ENCODE data around the gene FARP1.

The FARP1 gene

DNA sequence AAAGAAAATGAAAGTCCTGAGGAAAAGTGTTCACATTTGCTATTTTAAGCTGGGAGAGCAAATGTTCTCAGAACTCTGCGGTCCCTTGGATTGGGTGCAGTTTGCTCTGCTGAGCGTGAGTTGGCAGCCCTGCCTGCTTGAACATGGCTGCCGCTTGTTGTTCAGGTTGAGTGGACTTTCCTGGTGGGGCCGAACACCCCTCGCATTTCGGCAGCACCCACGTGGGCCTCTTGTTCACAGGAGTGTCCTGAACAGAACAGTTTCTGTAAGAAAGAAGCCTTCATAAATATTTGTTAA, 45.0 kb downstream of the FARP1 start:
- Histone ChIP-seq H3K4me3 (IDR thresholded peaks at IDR 0.05; ENCODE audit: insufficient read depth, low read depth, low read length) (no peak overlapping the region), H3K27me3 (ENCODE audit: insufficient read depth, low read depth) (no peaks in the 10 kb centered on the region), H4K20me1 (ENCODE audit: insufficient read depth) (no peaks in the 10 kb centered on the region), H3K36me3 (ENCODE audit: insufficient read depth) (no peaks in the 10 kb centered on the region), H3K4me2 (no peak overlapping the region), H3K4me1 (ENCODE audit: low read depth, poor library complexity, severe bottlenecking) (peaks cover 7% of the 10 kb centered on the region), H3K9ac (no peak overlapping the region), H3K79me2 (ENCODE audit: insufficient read depth, low read depth) (no peaks in the 10 kb centered on the region), H3K27ac (no peak overlapping the region), H2AFZ (ENCODE audit: low read depth) (no peak overlapping the region)
- TF ChIP-seq, protein P1, sequence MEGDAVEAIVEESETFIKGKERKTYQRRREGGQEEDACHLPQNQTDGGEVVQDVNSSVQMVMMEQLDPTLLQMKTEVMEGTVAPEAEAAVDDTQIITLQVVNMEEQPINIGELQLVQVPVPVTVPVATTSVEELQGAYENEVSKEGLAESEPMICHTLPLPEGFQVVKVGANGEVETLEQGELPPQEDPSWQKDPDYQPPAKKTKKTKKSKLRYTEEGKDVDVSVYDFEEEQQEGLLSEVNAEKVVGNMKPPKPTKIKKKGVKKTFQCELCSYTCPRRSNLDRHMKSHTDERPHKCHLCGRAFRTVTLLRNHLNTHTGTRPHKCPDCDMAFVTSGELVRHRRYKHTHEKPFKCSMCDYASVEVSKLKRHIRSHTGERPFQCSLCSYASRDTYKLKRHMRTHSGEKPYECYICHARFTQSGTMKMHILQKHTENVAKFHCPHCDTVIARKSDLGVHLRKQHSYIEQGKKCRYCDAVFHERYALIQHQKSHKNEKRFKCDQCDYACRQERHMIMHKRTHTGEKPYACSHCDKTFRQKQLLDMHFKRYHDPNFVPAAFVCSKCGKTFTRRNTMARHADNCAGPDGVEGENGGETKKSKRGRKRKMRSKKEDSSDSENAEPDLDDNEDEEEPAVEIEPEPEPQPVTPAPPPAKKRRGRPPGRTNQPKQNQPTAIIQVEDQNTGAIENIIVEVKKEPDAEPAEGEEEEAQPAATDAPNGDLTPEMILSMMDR (conservative IDR thresholded peaks at IDR 0.05; ENCODE audit: low read depth, low read length) = no peak

DNA sequence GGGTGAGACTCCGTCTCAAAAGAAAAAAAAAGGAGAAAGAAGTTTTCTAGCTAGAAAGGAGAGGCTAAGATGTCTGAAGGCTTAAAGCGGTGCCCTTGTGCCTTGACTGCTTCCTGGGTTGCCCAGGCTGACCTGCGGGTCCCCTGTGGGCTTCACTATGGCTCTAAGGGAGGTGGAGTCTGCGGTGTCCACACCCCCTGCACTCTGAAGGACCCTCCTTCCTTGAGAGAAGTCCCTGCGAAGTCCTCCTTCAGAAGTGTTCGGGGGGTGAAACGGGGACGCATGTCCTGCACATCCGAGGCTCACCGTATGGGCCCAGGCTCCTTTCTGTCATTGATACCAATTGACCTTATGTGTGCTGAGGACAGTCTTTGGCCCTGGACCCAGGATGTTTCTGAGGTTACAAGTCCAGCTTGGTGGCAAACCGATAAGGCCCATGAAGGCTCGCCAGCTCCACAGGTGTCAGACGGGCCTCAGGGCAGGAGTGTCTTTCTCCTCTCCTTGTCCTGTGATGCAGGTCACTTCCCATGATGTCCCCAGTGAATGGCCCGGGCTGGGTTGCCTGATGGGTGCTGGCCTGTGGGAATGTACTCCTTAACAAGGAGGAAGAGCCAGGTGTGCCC, 45.8 kb downstream of the FARP1 start:
- H3K4me3 ChIP-seq (IDR thresholded peaks at IDR 0.05; ENCODE audit: insufficient read depth, low read depth, low read length) = no peak overlapping the region
- no peaks in the 10 kb centered on the region for H3K36me3 ChIP-seq (ENCODE audit: insufficient read depth)
- no peaks in the 10 kb centered on the region for H3K79me2 ChIP-seq (ENCODE audit: insufficient read depth, low read depth)
- no peaks in the 10 kb centered on the region for H4K20me1 ChIP-seq (ENCODE audit: insufficient read depth)
- TF ChIP-seq, protein P1 (conservative IDR thresholded peaks at IDR 0.05; ENCODE audit: low read depth, low read length) = no peak
- no peak overlapping the region for H3K27ac ChIP-seq
- H3K4me1 ChIP-seq (ENCODE audit: low read depth, poor library complexity, severe bottlenecking) = peaks cover 7% of the 10 kb centered on the region
- no peak overlapping the region for H3K9ac ChIP-seq
- H3K27me3 ChIP-seq (ENCODE audit: insufficient read depth, low read depth) = no peaks in the 10 kb centered on the region
- H3K4me2 ChIP-seq = no peak overlapping the region
- H2AFZ ChIP-seq (ENCODE audit: low read depth) = no peak overlapping the region

DNA sequence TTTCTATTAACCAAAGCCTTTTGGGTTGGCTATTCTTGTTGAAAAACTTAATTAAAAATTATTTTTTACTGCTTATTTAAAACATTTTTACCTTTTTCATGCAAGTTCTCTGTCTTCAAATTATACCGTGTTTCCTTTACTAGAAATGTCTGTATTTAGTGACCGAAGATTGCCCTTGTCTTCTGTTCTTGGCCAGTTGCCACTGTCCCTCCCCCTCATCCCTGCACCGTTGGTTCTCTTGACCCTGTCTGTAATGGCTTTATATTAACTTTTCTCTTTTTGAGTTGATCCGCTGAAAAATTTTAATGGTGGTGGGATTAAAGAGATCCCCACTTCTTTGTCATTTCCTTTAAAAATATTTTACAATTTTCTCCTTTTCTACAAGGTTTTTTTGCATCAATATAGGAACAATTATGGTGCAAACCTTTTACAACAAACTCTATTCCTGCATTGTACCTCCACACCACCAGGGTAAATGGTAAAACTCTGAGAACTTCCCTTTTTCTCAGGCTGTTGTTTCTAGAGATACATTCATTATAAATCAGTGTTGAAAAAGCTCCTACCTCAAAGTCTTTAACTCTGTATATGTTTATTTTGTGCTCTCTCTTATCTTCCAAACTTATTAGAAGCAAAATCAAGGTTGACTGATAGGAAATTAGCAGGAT, 47.1 kb downstream of the FARP1 start:
- Histone ChIP-seq H3K79me2 (ENCODE audit: insufficient read depth, low read depth) (no peaks in the 10 kb centered on the region; the same call in 1 of the 2 replicates), H3K27me3 (ENCODE audit: insufficient read depth, low read depth) (no peaks in the 10 kb centered on the region), H2AFZ (ENCODE audit: low read depth) (no peak overlapping the region), H3K27ac (no peak overlapping the region), H3K4me3 (IDR thresholded peaks at IDR 0.05; ENCODE audit: insufficient read depth, low read depth, low read length) (no peak overlapping the region), H3K9ac (no peak overlapping the region), H3K4me1 (ENCODE audit: low read depth, poor library complexity, severe bottlenecking) (no peaks in the 10 kb centered on the region), H3K4me2 (no peak overlapping the region), H4K20me1 (ENCODE audit: insufficient read depth) (no peaks in the 10 kb centered on the region), H3K36me3 (ENCODE audit: insufficient read depth) (no peaks in the 10 kb centered on the region)
- TF ChIP-seq, protein P1 (conservative IDR thresholded peaks at IDR 0.05; ENCODE audit: low read depth, low read length) = no peak

DNA sequence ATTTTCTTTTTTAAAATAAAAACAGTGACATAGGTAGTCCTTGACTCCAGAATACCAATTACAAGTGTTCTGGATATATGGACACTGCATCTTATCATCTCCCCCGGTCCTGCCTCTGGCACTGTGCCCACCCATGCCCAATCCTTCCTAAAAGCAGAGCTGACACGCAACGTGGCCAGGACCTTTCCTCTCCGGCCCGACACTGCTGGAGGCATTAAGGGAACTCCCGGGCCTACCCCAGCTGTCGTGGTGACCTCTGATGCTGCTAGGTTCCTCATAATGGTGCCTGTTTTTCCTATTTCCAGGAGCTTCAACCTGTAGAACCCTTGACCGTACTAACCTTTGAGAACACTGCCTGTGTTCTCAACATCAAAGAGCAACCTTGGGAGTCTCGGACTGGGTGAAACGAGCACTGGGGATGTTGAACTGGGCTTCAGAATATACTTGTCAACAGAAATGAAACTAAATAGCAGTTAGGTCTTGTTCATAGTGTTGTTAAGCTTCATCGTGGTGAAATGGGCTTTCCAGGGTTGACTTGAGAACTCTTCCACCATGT, 48.1 kb downstream of the FARP1 start:
- Histone ChIP-seq H3K4me3 (IDR thresholded peaks at IDR 0.05; ENCODE audit: insufficient read depth, low read depth, low read length) (no peak overlapping the region), H3K27ac (no peak overlapping the region), H3K36me3 (ENCODE audit: insufficient read depth) (no peaks in the 10 kb centered on the region), H4K20me1 (ENCODE audit: insufficient read depth) (no peaks in the 10 kb centered on the region), H3K4me2 (no peak overlapping the region), H3K4me1 (ENCODE audit: low read depth, poor library complexity, severe bottlenecking) (no peaks in the 10 kb centered on the region), H3K79me2 (ENCODE audit: insufficient read depth, low read depth) (no peaks in the 10 kb centered on the region; the same call in 1 of the 2 replicates), H3K27me3 (ENCODE audit: insufficient read depth, low read depth) (no peaks in the 10 kb centered on the region), H3K9ac (no peak overlapping the region), H2AFZ (ENCODE audit: low read depth) (no peak overlapping the region)
- TF ChIP-seq, protein P1 (conservative IDR thresholded peaks at IDR 0.05; ENCODE audit: low read depth, low read length) = no peak
